OCI-LY1 (cell line): Measurements from ENCODE around the gene FGF3.

Experiments
- H2AFZ ChIP-seq: fragments of 200-600 bp; sonication (generic), shearing (Covaris generic); 2 replicates; pipeline ENCODE4 v1.6.0; 2014; ENCODE audit warnings: antibody characterized with exemption, mild to moderate bottlenecking, low read length
- H3F3A ChIP-seq: fragments of 200-600 bp; sonication (generic), shearing (Covaris generic); 2 replicates; pipeline ENCODE4 v1.6.0; 2014; ENCODE audit warnings: mild to moderate bottlenecking, antibody characterized with exemption, low read length, moderate library complexity; ENCODE audit not compliant: insufficient read depth
- H3K27ac ChIP-seq: fragments of 200-600 bp; sonication (generic); 2 replicates; pipeline ENCODE4 v1.5.1; 2014; ENCODE audit warnings: low read length, mixed run types, mild to moderate bottlenecking, low read depth; ENCODE audit not compliant: poor library complexity, severe bottlenecking
- H3K27me3 ChIP-seq: fragments of 200-600 bp; sonication (generic); 2 replicates; pipeline ENCODE4 v1.6.0; 2014; ENCODE audit warnings: antibody characterized with exemption, mild to moderate bottlenecking, low read length, moderate library complexity; ENCODE audit not compliant: insufficient read depth
- H3K36me3 ChIP-seq: fragments of 200-600 bp; sonication (generic); 2 replicates; pipeline ENCODE4 v1.6.1; 2014; ENCODE audit warnings: mild to moderate bottlenecking, antibody characterized with exemption, low read length, moderate library complexity, mixed read lengths; ENCODE audit not compliant: insufficient read depth
- H3K4me1 ChIP-seq: fragments of 200-600 bp; sonication (generic); 2 replicates; pipeline ENCODE4 v1.5.1; 2014; ENCODE audit warnings: mild to moderate bottlenecking, low read length, moderate library complexity; ENCODE audit not compliant: insufficient read depth, severe bottlenecking
- H3K4me2 ChIP-seq: fragments of 200-600 bp; sonication (generic), shearing (Covaris generic); 2 replicates; pipeline ENCODE4 v1.6.1; 2014; ENCODE audit warnings: low read length
- H3K4me3 ChIP-seq: fragments of 200-600 bp; sonication (generic); 2 replicates; pipeline ENCODE4 v1.5.1; 2014; ENCODE audit warnings: low read length, low read depth, mild to moderate bottlenecking, mixed read lengths; ENCODE audit not compliant: poor library complexity, severe bottlenecking
- H3K79me2 ChIP-seq: fragments of 200-600 bp; shearing (Covaris generic); 2 replicates; pipeline ENCODE4 v1.6.1; 2016; ENCODE audit warnings: mixed run types, low read length, mixed read lengths; ENCODE audit not compliant: insufficient read depth
- H3K9ac ChIP-seq: fragments of 200-600 bp; sonication (generic), shearing (Covaris generic); 2 replicates; pipeline ENCODE4 v1.6.1; 2014; ENCODE audit warnings: mild to moderate bottlenecking, low read length, mixed read lengths
- H3K9me2 ChIP-seq: fragments of 200-600 bp; sonication (generic), shearing (Covaris generic); 2 replicates; pipeline ENCODE4 v1.6.1; 2014; ENCODE audit warnings: low read depth, mild to moderate bottlenecking, low read length, mixed read lengths
- H3K9me3 ChIP-seq: fragments of 200-600 bp; shearing (Covaris generic); 2 replicates; pipeline ENCODE4 v1.6.1; 2014; ENCODE audit warnings: low read length, mixed read lengths
- H4K20me1 ChIP-seq: fragments of 200-600 bp; sonication (generic), shearing (Covaris generic); 2 replicates; pipeline ENCODE4 v1.6.0; 2016; ENCODE audit warnings: mild to moderate bottlenecking, low read length; ENCODE audit not compliant: insufficient read depth
- EZH2 ChIP-seq: fragments of 200-600 bp; sonication (generic), shearing (Covaris generic); IDR thresholded peaks from 2 replicates; pipeline ENCODE4 v1.8.0; 2017; ENCODE audit warnings: borderline replicate concordance, mixed run types, mild to moderate bottlenecking, antibody characterized with exemption, low read length, moderate library complexity, mixed read lengths
- TF ChIP-seq, protein P1 (sequence below): fragments of 200-600 bp; sonication (generic), shearing (Covaris generic); IDR thresholded peaks from 2 replicates; pipeline ENCODE4 v1.5.1; 2017; ENCODE audit warnings: mild to moderate bottlenecking, antibody characterized with exemption, low read length, moderate library complexity, mixed read lengths

The FGF3 gene

GRCh38 chr11:69775163-69775755, 44.0 kb downstream of the FGF3 start, which contains the start of gene FGF4:
TSS of gene FGF4 (minus strand) at chr11:69775341. CDS start at chr11:69775084, 257 bp downstream.
- Histone ChIP-seq H3K79me2 (no peaks in the 10 kb centered on the region), H2AFZ (no peak within 1 kb of the TSS), H3K4me2 (no peak within 1 kb of the TSS), H4K20me1 (no peaks in the 10 kb centered on the region), H3K27ac (no peak within 1 kb of the TSS), H3K9me2 (no peaks in the 10 kb centered on the region), H3K9me3 (no peaks in the 10 kb centered on the region), H3K4me1 (no peaks in the 10 kb centered on the region), H3K4me3 (no peak within 1 kb of the TSS), H3F3A (no peaks in the 10 kb centered on the region), H3K9ac (no peak within 1 kb of the TSS), H3K27me3 (no peaks in the 10 kb centered on the region), H3K36me3 (no peaks in the 10 kb centered on the region)
- TF ChIP-seq, protein P1, sequence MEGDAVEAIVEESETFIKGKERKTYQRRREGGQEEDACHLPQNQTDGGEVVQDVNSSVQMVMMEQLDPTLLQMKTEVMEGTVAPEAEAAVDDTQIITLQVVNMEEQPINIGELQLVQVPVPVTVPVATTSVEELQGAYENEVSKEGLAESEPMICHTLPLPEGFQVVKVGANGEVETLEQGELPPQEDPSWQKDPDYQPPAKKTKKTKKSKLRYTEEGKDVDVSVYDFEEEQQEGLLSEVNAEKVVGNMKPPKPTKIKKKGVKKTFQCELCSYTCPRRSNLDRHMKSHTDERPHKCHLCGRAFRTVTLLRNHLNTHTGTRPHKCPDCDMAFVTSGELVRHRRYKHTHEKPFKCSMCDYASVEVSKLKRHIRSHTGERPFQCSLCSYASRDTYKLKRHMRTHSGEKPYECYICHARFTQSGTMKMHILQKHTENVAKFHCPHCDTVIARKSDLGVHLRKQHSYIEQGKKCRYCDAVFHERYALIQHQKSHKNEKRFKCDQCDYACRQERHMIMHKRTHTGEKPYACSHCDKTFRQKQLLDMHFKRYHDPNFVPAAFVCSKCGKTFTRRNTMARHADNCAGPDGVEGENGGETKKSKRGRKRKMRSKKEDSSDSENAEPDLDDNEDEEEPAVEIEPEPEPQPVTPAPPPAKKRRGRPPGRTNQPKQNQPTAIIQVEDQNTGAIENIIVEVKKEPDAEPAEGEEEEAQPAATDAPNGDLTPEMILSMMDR: no peak

- no peaks in the 10 kb centered on the region for H4K20me1 ChIP-seq
- H3K9me3 ChIP-seq: no peaks in the 10 kb centered on the region
- no peaks in the 10 kb centered on the region for H3K27me3 ChIP-seq
- H3K9ac ChIP-seq: no peak overlapping the region
- no peak overlapping the region for H3K4me3 ChIP-seq
- no peaks in the 10 kb centered on the region for H3K36me3 ChIP-seq
- H2AFZ ChIP-seq: no peak overlapping the region
- no peaks in the 10 kb centered on the region for H3F3A ChIP-seq
- H3K27ac ChIP-seq: no peak overlapping the region
- no peak overlapping the region for H3K4me2 ChIP-seq
- no peaks in the 10 kb centered on the region for H3K4me1 ChIP-seq
- no peaks in the 10 kb centered on the region for H3K9me2 ChIP-seq
- no peaks in the 10 kb centered on the region for H3K79me2 ChIP-seq
- TF ChIP-seq, protein P1: no peak
- TF ChIP-seq EZH2: no peak
Observed at GRCh38 chr11:69774354-69775162, 44.7 kb downstream of the FGF3 start.

DNA sequence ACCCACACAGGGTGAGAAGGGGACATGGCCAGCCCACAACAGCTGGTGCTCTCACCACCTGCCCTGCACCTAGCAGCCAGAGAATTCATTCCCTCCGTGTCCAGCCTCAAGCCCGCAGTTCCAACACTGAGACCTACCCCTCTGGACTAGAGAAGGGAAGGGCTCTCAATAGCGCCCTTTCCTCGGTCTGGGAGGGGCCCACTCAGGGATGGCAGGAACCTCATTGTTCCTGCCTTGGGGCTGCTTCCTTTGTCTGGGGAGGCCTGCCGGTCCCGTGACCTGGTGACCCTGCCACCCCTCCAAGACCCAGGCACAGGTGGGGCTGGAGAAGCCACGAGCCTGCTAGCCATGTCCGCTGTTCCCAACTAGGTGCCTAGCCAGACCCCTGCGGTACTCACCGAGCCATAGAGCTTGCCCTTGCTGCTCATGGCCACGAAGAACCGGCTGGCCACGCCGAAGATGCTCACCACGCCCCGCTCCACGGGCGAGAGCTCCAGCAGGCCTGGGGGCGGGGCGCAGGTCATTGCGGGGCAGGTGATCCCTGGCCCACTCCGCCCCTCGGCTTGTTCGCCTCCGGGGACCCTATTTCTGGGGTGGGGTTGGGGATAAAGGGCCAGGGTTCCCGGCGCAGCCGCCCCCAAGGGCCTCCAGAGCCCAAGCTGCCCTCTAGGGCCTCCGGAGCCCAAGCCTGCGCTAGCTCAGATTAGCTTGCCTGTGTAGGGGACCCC, 45.4 kb downstream of the FGF3 start:
- Histone ChIP-seq H3F3A (no peaks in the 10 kb centered on the region), H3K36me3 (no peaks in the 10 kb centered on the region), H3K9ac (no peak overlapping the region), H4K20me1 (no peaks in the 10 kb centered on the region), H3K79me2 (no peaks in the 10 kb centered on the region), H3K27ac (no peak overlapping the region), H3K9me3 (no peaks in the 10 kb centered on the region), H3K9me2 (no peaks in the 10 kb centered on the region), H3K4me1 (no peaks in the 10 kb centered on the region), H3K4me2 (no peak overlapping the region), H3K4me3 (no peak overlapping the region), H3K27me3 (no peaks in the 10 kb centered on the region), H2AFZ (no peak overlapping the region)
- TF ChIP-seq, protein P1: no peak
